Hepatocyte (in vitro differentiated cells): ENCODE data around the gene PLAC8L1.

Experiments
- CTCF ChIP-seq: fragments of 200-600 bp; sonication (generic); IDR thresholded peaks from 2 replicates; pipeline ENCODE4 v1.5.1; 2016; ENCODE audit warnings: antibody characterized with exemption, mild to moderate bottlenecking; ENCODE audit not compliant: poor library complexity
- EZH2phosphoT487 ChIP-seq: fragments of 200-600 bp; sonication (generic); IDR thresholded peaks from one replicate; pipeline ENCODE4 v1.6.1; 2018; ENCODE audit warnings: antibody characterized with exemption, mild to moderate bottlenecking, low read depth, moderate library complexity; ENCODE audit not compliant: unreplicated experiment, severe bottlenecking

GRCh38 chr5:146051678-146052077 lies 53.7 kb downstream of the PLAC8L1 start:
- TF ChIP-seq CTCF (no peak), EZH2phosphoT487 (no peak)
